ENCODE results near the gene SLC25A24. TPM values are rescaled to one million over a fixed set of nuclear protein-coding genes. Genes with fewer than 3 reads are reported as not detected.

The SLC25A24 gene
- total and polyA plus RNA-seq, 2 experiments from 2014 or later, result 32.5 to 69.2 TPM

DNA sequence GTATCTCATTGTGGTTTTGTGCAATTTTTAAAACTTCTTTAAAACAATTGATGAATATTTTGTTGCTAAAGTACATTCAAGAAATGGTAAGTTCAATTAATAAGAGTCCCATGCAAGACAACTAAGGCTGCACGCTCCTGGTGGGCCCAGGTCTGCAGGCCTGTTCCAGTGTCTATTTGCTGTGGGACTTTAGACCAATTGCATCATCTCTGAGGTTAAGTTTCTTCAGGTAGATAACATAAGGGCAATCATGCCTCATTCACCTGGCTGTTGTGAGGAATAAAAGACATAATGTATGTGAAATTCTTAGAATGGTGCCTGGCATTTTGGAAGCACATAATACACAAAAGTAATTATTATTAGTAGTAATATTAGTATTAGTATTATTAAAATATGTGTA, 82.9 kb downstream of the SLC25A24 start:
- H3K4me1 ChIP-seq (ENCODE audit: insufficient read depth), result no peaks in the 10 kb centered on the region
- TF ChIP-seq EZH2phosphoT487 (IDR thresholded peaks at IDR 0.05; ENCODE audit: low read depth, severe bottlenecking, unreplicated experiment) (no peak), EZH2 (IDR thresholded peaks at IDR 0.05; ENCODE audit: borderline replicate concordance) (no peak)
- TF ChIP-seq, protein P1, sequence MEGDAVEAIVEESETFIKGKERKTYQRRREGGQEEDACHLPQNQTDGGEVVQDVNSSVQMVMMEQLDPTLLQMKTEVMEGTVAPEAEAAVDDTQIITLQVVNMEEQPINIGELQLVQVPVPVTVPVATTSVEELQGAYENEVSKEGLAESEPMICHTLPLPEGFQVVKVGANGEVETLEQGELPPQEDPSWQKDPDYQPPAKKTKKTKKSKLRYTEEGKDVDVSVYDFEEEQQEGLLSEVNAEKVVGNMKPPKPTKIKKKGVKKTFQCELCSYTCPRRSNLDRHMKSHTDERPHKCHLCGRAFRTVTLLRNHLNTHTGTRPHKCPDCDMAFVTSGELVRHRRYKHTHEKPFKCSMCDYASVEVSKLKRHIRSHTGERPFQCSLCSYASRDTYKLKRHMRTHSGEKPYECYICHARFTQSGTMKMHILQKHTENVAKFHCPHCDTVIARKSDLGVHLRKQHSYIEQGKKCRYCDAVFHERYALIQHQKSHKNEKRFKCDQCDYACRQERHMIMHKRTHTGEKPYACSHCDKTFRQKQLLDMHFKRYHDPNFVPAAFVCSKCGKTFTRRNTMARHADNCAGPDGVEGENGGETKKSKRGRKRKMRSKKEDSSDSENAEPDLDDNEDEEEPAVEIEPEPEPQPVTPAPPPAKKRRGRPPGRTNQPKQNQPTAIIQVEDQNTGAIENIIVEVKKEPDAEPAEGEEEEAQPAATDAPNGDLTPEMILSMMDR (IDR thresholded peaks at IDR 0.05; ENCODE audit: poor library complexity), result no peak
- H3K79me2 ChIP-seq, result no peaks in the 10 kb centered on the region
- H3K36me3 ChIP-seq (replicated peaks; ENCODE audit: insufficient read depth, low read depth), result no peaks in the 10 kb centered on the region
- H4K20me1 ChIP-seq (ENCODE audit: insufficient read depth, poor library complexity, severe bottlenecking), result no peaks in the 10 kb centered on the region
- WGBS (ENCODE audit: low lambda C conversion rate, missing lambda C conversion rate), result 71% methylated on average over 1 of the region's 1 CpG
- H3K4me3 ChIP-seq, result no peak overlapping the region
- H3K9me3 ChIP-seq (ENCODE audit: low read depth), result no peaks in the 10 kb centered on the region
- peaks cover 3% of the 10 kb centered on the region for H3K27me3 ChIP-seq
- no peaks in the 10 kb centered on the region for H3K9me2 ChIP-seq (replicated peaks; ENCODE audit: insufficient read depth)
- no peak for DNase-seq (ENCODE audit: low spot score)
- no peak overlapping the region for H3K4me2 ChIP-seq
- H3K27ac ChIP-seq, result no peak overlapping the region
- no peak overlapping the region for H2AFZ ChIP-seq

DNA sequence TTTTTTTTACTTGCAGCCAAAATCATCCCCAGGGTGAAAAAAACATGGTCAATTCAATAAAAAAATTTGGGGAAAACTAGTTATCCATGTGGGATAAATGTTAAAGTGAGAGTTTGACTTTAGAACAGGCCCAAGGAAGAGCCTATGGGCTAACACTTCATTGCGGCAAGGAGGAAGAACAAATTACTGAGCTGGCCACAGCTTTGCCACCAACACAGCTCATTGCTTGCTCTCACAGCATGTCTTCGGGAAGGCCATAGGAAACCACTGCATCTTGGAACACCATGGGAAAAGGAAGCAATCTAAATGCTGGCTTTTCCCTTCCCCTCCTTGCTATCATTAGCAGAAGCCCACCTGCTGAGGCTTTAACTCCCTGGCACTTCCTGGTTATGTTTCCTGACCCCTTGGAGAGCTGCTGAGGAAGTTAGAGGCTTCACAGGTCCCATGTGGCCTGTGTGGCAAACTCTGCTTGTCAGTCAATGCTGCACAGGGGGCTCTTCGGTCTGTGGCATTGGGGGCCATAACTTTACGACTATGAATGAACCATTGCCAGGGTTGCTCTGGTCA, 86.0 kb downstream of the SLC25A24 start:
- Histone ChIP-seq H3K9me2 (replicated peaks; ENCODE audit: insufficient read depth) (no peaks in the 10 kb centered on the region), H3K27me3 (no peaks in the 10 kb centered on the region), H3K4me1 (ENCODE audit: insufficient read depth) (no peaks in the 10 kb centered on the region), H2AFZ (no peak overlapping the region), H3K4me3 (no peak overlapping the region), H3K9me3 (ENCODE audit: low read depth) (no peaks in the 10 kb centered on the region), H3K36me3 (replicated peaks; ENCODE audit: insufficient read depth, low read depth) (no peaks in the 10 kb centered on the region), H4K20me1 (ENCODE audit: insufficient read depth, poor library complexity, severe bottlenecking) (no peaks in the 10 kb centered on the region), H3K79me2 (no peaks in the 10 kb centered on the region), H3K4me2 (no peak overlapping the region), H3K27ac (no peak overlapping the region)
- WGBS (ENCODE audit: low lambda C conversion rate, missing lambda C conversion rate), result 80% methylated on average over 4 of the region's 4 CpGs
- TF ChIP-seq EZH2 (IDR thresholded peaks at IDR 0.05; ENCODE audit: borderline replicate concordance) (no peak), EZH2phosphoT487 (IDR thresholded peaks at IDR 0.05; ENCODE audit: low read depth, severe bottlenecking, unreplicated experiment) (no peak)
- TF ChIP-seq, protein P1 (IDR thresholded peaks at IDR 0.05; ENCODE audit: poor library complexity), result no peak
- DNase-seq (ENCODE audit: low spot score), result no peak

DNA sequence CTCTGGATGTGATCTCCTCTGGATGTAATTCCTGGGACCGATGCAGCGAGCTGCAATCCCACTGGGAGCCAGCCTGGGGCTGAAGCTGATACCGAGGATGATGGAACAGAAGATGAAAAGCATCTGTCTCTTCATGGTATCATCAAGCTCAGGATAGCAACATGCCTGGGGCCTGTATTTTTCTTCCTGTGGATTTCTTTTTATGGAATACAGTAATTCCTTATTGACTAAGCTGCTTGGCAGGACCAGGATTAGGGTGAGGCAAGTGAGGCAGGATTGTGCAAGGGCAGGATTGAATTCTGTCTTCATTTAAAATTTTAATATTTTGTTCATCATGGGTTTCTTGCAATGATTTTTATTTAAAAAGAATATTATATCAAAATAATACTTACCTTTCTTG, 86.6 kb downstream of the SLC25A24 start:
- WGBS (ENCODE audit: low lambda C conversion rate, missing lambda C conversion rate), result 92% methylated on average over 3 of the region's 3 CpGs
- H3K27me3 ChIP-seq, result no peaks in the 10 kb centered on the region
- no peak for TF ChIP-seq EZH2phosphoT487 (IDR thresholded peaks at IDR 0.05; ENCODE audit: low read depth, severe bottlenecking, unreplicated experiment)
- TF ChIP-seq EZH2 (IDR thresholded peaks at IDR 0.05; ENCODE audit: borderline replicate concordance), result no peak
- TF ChIP-seq, protein P1 (IDR thresholded peaks at IDR 0.05; ENCODE audit: poor library complexity), result no peak

More for the DNA sequence above, 86.6 kb downstream of the SLC25A24 start:
- H3K36me3 ChIP-seq (replicated peaks; ENCODE audit: insufficient read depth, low read depth), result no peaks in the 10 kb centered on the region
- H3K4me1 ChIP-seq (ENCODE audit: insufficient read depth), result no peaks in the 10 kb centered on the region
- DNase-seq (ENCODE audit: low spot score), result no peak
- no peaks in the 10 kb centered on the region for H3K79me2 ChIP-seq
- H3K9me2 ChIP-seq (replicated peaks; ENCODE audit: insufficient read depth), result no peaks in the 10 kb centered on the region
- H4K20me1 ChIP-seq (ENCODE audit: insufficient read depth, poor library complexity, severe bottlenecking), result no peaks in the 10 kb centered on the region
- no peak overlapping the region for H3K4me3 ChIP-seq
- no peak overlapping the region for H3K27ac ChIP-seq
- H3K4me2 ChIP-seq, result no peak overlapping the region
- no peaks in the 10 kb centered on the region for H3K9me3 ChIP-seq (ENCODE audit: low read depth)
- no peak overlapping the region for H2AFZ ChIP-seq

All from hepatocyte (in vitro differentiated cells).